HCT116 (cell line): ENCODE data around the gene PLCB1. TPM values are rescaled to one million over a fixed set of nuclear protein-coding genes. Genes with fewer than 3 reads are reported as not detected.

Experiments used
- ATAC-seq: fragments of 200-7000 bp; cut with Tn5 transposase; 2 replicates; pipeline ENCODE4 v1.9.1; 2020; ENCODE audit warnings: mild to moderate bottlenecking, moderate library complexity
- BruUV-seq: library from RNA; stranded (reverse); fragments of 400-500 nt; replicated peaks from 2 replicates; lab custom pipeline; 2021; lab: Mats Ljungman, UMichigan
- CTCF ChIA-PET: fragments of 300-600 bp; sonication (Branson Sonifier 250); formaldehyde crosslinking; loops from one replicate; lab custom pipeline; 2021; ENCODE audit warnings: antibody characterized with exemption; lab: Charles Lee
- POLR2A ChIA-PET: fragments of 300-600, 350-600 bp; sonication (Branson Sonifier 250); formaldehyde crosslinking; loops from one replicate; lab custom pipeline; 2021; ENCODE audit warnings: antibody characterized with exemption; lab: Charles Lee
- RAD21 ChIA-PET, 2 experiments: fragments of 300-600 bp; sonication (Branson Sonifier 250); formaldehyde crosslinking; loops; one replicate each; lab custom pipeline; 2023; ENCODE audit warnings: low total read pairs in 2 of 2; ENCODE audit not compliant: uncharacterized antibody in 2 of 2, unreplicated experiment in 2 of 2, low non-redundant PET in 1 of 2; lab: Charles Lee
- DNase-seq: peaks from one replicate; pipeline ENCODE4 v3.0.0-alpha.2; 2010; ENCODE audit warnings: low read depth, low spot score
- H2AFZ ChIP-seq: fragments of 200-600 bp; shearing (Covaris generic), sonication (generic); 2 replicates; pipeline ENCODE4 v1.6.1; 2017; ENCODE audit warnings: low read depth, mixed run types, mixed read lengths, antibody characterized with exemption, low read length; ENCODE audit not compliant: poor library complexity, severe bottlenecking
- H3K27ac ChIP-seq: 2 replicates; pipeline ENCODE4 v1.5.1; 2012; ENCODE audit warnings: low read depth, low read length
- H3K27me3 ChIP-seq: fragments of 200-600 bp; sonication (generic); 2 replicates; pipeline ENCODE4 v1.6.1; 2016; ENCODE audit warnings: mixed run types, low read length, mixed read lengths; ENCODE audit not compliant: insufficient read depth
- H3K36me3 ChIP-seq, 2 experiments: fragments of 200-500 bp in 1 of 2; fragments of 200-600 bp in 1 of 2; sonication (Bioruptor generic) in 1 of 2; sonication (generic) in 1 of 2; 2 replicates each; pipeline versions ENCODE4 v1.5.1 to v1.6.1; 2014 to 2016; ENCODE audit warnings: low read length in 2 of 2, inconsistent platforms in 1 of 2, mixed read lengths in 1 of 2, mixed run types in 1 of 2; ENCODE audit not compliant: insufficient read depth in 2 of 2, control insufficient read depth in 1 of 2
- H3K4me1 ChIP-seq, 2 experiments: fragments of 200-600 bp in 1 of 2; sonication (generic) in 1 of 2; 2 replicates each; pipeline versions ENCODE4 v1.5.1 to v1.6.1; 2012 to 2017; ENCODE audit warnings: low read length in 2 of 2, inconsistent platforms in 1 of 2, mild to moderate bottlenecking in 1 of 2, mixed read lengths in 1 of 2, mixed run types in 1 of 2, moderate library complexity in 1 of 2; ENCODE audit not compliant: insufficient read depth in 2 of 2, control insufficient read depth in 1 of 2
- H3K4me2 ChIP-seq: fragments of 200-600 bp; sonication (generic); 2 replicates; pipeline ENCODE4 v1.6.1; 2017; ENCODE audit warnings: mixed run types, low read length, mixed read lengths
- H3K4me3 ChIP-seq, 2 experiments: fragments of 200-600 bp in 1 of 2; sonication (generic) in 1 of 2; replicated peaks in 1 of 2; 2 replicates each; pipeline ENCODE4 v1.5.1; 2011 to 2016; ENCODE audit warnings: low read length in 2 of 2, control low read depth in 1 of 2, low read depth in 1 of 2, mild to moderate bottlenecking in 1 of 2, mixed read lengths in 1 of 2, mixed run types in 1 of 2
- H3K79me2 ChIP-seq: fragments of 200-600 bp; sonication (generic); 2 replicates; pipeline ENCODE4 v1.6.1; 2017; ENCODE audit warnings: mild to moderate bottlenecking, mixed run types, low read length, moderate library complexity, mixed read lengths; ENCODE audit not compliant: insufficient read depth
- H3K9ac ChIP-seq: fragments of 200-600 bp; sonication (generic); 2 replicates; pipeline ENCODE4 v1.6.1; 2016; ENCODE audit warnings: low read length, mixed read lengths
- H3K9me2 ChIP-seq: fragments of 200-600 bp; sonication (generic), shearing (Covaris generic); 2 replicates; pipeline ENCODE4 v1.6.1; 2017; ENCODE audit warnings: mixed run types, mild to moderate bottlenecking, moderate library complexity; ENCODE audit not compliant: insufficient read depth
- H3K9me3 ChIP-seq, 2 experiments: fragments of 200-500 bp in 1 of 2; fragments of 200-600 bp in 1 of 2; sonication (Bioruptor generic) in 1 of 2; sonication (generic) in 1 of 2; 2 replicates each; pipeline ENCODE4 v1.6.1; 2014 to 2017; ENCODE audit warnings: low read length in 2 of 2, mixed read lengths in 2 of 2, inconsistent platforms in 1 of 2, low read depth in 1 of 2, mild to moderate bottlenecking in 1 of 2, mixed run types in 1 of 2, moderate library complexity in 1 of 2; ENCODE audit not compliant: control insufficient read depth in 1 of 2, insufficient read depth in 1 of 2
- H4K20me1 ChIP-seq: fragments of 200-600 bp; sonication (generic), shearing (Covaris generic); 2 replicates; pipeline ENCODE4 v1.6.1; 2017; ENCODE audit warnings: mixed run types, mild to moderate bottlenecking, moderate library complexity; ENCODE audit not compliant: insufficient read depth
- ATF3 ChIP-seq: IDR thresholded peaks from 2 replicates; pipeline ENCODE4 v1.6.1; 2012
- CBX3 ChIP-seq: IDR thresholded peaks from 2 replicates; pipeline ENCODE4 v1.6.1; 2012; ENCODE audit warnings: low read depth
- CTCF ChIP-seq, 3 experiments: fragments of 200-600 bp in 1 of 3; sonication (generic) in 1 of 3; IDR thresholded peaks in 2 of 3; conservative IDR thresholded peaks in 1 of 3; 2 replicates each; pipeline ENCODE4 v1.5.1; 2012 to 2017; ENCODE audit warnings: low read depth in 2 of 3, low read length in 2 of 3, antibody characterized with exemption in 1 of 3, borderline replicate concordance in 1 of 3, control low read depth in 1 of 3, mild to moderate bottlenecking in 1 of 3, mixed read lengths in 1 of 3, mixed run types in 1 of 3, moderate library complexity in 1 of 3; ENCODE audit not compliant: insufficient read depth in 1 of 3
- EGR1 ChIP-seq: IDR thresholded peaks from 2 replicates; pipeline ENCODE4 v1.6.1; 2012; ENCODE audit warnings: low read depth
- ELF1 ChIP-seq: IDR thresholded peaks from 2 replicates; pipeline ENCODE4 v1.6.1; 2012; ENCODE audit warnings: low read depth, borderline replicate concordance
- FOSL1 ChIP-seq: IDR thresholded peaks from 2 replicates; pipeline ENCODE4 v1.6.1; 2012; ENCODE audit warnings: low read depth
- JUND ChIP-seq: IDR thresholded peaks from 2 replicates; pipeline ENCODE4 v1.6.1; 2012
- POLR2A ChIP-seq: IDR thresholded peaks from 2 replicates; pipeline ENCODE4 v1.7.0; 2011; ENCODE audit warnings: borderline replicate concordance; ENCODE audit not compliant: insufficient read depth, insufficient read length; ENCODE audit errors: extremely low read depth
- REST ChIP-seq: IDR thresholded peaks from 2 replicates; pipeline ENCODE4 v1.6.1; 2012; ENCODE audit warnings: low read depth
- SIN3A ChIP-seq: IDR thresholded peaks from 2 replicates; pipeline ENCODE4 v1.6.1; 2012; ENCODE audit warnings: low read depth
- SP1 ChIP-seq: IDR thresholded peaks from 2 replicates; pipeline ENCODE4 v1.6.1; 2012; ENCODE audit warnings: low read depth
- SRF ChIP-seq: IDR thresholded peaks from 2 replicates; pipeline ENCODE4 v1.6.1; 2012; ENCODE audit warnings: low read depth
- YY1 ChIP-seq: IDR thresholded peaks from 2 replicates; pipeline ENCODE4 v1.6.1; 2011; ENCODE audit warnings: low read length, low read depth, moderate library complexity, mild to moderate bottlenecking; ENCODE audit not compliant: insufficient replicate concordance; ENCODE audit errors: extremely low read depth
- ZNF274 ChIP-seq: fragments of 200-500 bp; sonication (Bioruptor generic); IDR thresholded peaks from 2 replicates; pipeline ENCODE4 v1.6.1; 2014; ENCODE audit warnings: mild to moderate bottlenecking, low read depth, low read length, inconsistent platforms
- intact Hi-C: fragments of 100-400 bp; cut with micrococcal nuclease; formaldehyde crosslinking; loops from 2 replicates; pipeline ENCODE4 v1.10.0; 2022
- total RNA-seq: library from RNA; stranded (reverse); gene quantifications from one replicate; pipeline ENCODE4 v1.2.1, GENCODE V29; 2021; ENCODE audit not compliant: unreplicated experiment

The PLCB1 gene
- total RNA-seq, 1 experiment from 2014 or later: 15.8 TPM

- intact Hi-C loops: no loop called here
- Histone ChIP-seq H3K79me2 (no peaks in the 10 kb centered on the region), H2AFZ (no peak overlapping the region), H3K9ac (no peak overlapping the region), H3K4me3 (no peak overlapping the region), H3K27ac (no peak overlapping the region), H3K9me2 (no peaks in the 10 kb centered on the region), H3K4me1 (no peaks in the 10 kb centered on the region), H3K4me2 (no peak overlapping the region), H3K36me3 (no peaks in the 10 kb centered on the region), H3K27me3 (no peaks in the 10 kb centered on the region), H4K20me1 (no peaks in the 10 kb centered on the region), H3K9me3 (no peaks in the 10 kb centered on the region)
- CTCF ChIA-PET: no interaction called here
- RAD21 ChIA-PET: no interaction called here
- ATAC-seq (no peak), DNase-seq (no peak)
- POLR2A ChIA-PET: no interaction called here
- TF ChIP-seq SIN3A (no peak), SP1 (no peak), FOSL1 (no peak), JUND (no peak), EGR1 (no peak), ELF1 (no peak)
- BruUV-seq: no TSS peak
These were observed 188.9 kb downstream of the PLCB1 start for GRCh38 chr20:8321001-8321400.

- intact Hi-C loops: no loop called here
- BruUV-seq: no TSS peak
- ATAC-seq: no peak
- TF ChIP-seq ZNF274 (no peak), YY1 (no peak), EGR1 (no peak), ELF1 (no peak), CBX3 (no peak), POLR2A (no peak), FOSL1 (no peak), SP1 (no peak), REST (no peak), SIN3A (no peak), SRF (no peak), CTCF (IDR thresholded peaks at IDR 0.05 in 2 of 3, conservative IDR thresholded peaks at IDR 0.05 in 1 of 3; ENCODE audit: borderline replicate concordance in 1 of 3, insufficient read depth in 1 of 3, low read depth in 2 of 3, low read length in 2 of 3) (no peak), ATF3 (no peak)
These were observed 190.7 kb downstream of the PLCB1 start for GRCh38 chr20:8322662-8323217.

More at GRCh38 chr20:8322662-8323217, 190.7 kb downstream of the PLCB1 start:
- Histone ChIP-seq H3K27me3 (no peaks in the 10 kb centered on the region), H4K20me1 (no peaks in the 10 kb centered on the region), H3K36me3 (no peaks in the 10 kb centered on the region), H3K4me3 (no peak overlapping the region), H2AFZ (no peak overlapping the region), H3K4me2 (no peak overlapping the region), H3K9me2 (no peaks in the 10 kb centered on the region), H3K27ac (no peak overlapping the region), H3K79me2 (no peaks in the 10 kb centered on the region), H3K9me3 (no peaks in the 10 kb centered on the region), H3K4me1 (no peaks in the 10 kb centered on the region), H3K9ac (no peak overlapping the region)
- CTCF ChIA-PET: interaction anchor here (1.1 kb wide), 1 partner anchor 17 kb away, joined by 3 read pairs; no protein-coding TSS in a partner anchor
- no peak for DNase-seq
- RAD21 ChIA-PET: no interaction called here
- POLR2A ChIA-PET: no interaction called here
